ENCODE measurements around the gene DIP2C.

GRCh38 chr10:693506-693905 is 4.0 kb upstream of the DIP2C start:
- TF ChIP-seq CTCF (IDR thresholded peaks at IDR 0.05) = no peak
- no peak for TF ChIP-seq POLR2AphosphoS5 (IDR thresholded peaks at IDR 0.05)
- no peak for TF ChIP-seq POLR2A (IDR thresholded peaks at IDR 0.05)

Measured in transverse colon (tissue), 4 donors.